Measurements from ENCODE around the gene GRM4.

Gene GRM4

DNA sequence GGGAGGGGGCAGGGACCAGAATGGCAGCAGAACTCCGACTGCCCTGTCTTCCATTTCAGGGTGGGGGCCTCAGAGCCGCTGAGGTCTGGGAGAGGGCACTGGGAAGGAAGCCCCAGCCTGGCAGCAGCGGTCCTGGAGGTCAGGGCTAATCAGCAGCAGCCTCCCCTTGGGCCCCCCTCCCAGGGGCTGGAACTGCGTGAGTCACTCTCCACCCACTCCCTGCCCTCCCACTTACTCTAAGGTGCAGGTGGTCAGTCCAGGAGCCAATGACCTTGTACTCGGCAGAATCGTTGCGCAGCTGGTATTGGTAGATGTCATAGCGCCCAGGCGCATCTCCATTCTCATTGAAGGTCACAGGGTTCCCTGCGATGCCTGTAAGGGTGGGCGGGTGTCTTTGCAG, 105.9 kb downstream of the GRM4 start:
- no peak for DNase-seq

DNA sequence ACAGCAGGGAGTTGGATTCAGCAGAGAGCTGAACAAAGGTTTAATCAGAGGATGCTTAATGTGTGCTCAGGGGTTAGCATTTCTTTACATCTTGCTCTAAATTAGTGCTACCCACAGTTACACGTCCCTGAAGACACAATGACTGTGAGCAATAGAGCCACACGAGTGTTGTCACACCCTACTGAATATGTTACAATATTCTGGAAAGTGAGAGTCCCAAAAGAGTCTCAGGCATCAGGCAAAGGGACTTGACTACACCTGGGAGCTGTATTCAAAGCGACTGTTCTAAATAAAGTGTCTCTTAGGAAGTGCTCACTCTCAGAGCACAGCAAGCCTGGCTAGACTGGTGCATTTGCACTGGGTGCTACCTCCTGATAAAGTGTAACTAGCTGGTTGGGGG, 108.7 kb downstream of the GRM4 start:
- DNase-seq = no peak

DNA sequence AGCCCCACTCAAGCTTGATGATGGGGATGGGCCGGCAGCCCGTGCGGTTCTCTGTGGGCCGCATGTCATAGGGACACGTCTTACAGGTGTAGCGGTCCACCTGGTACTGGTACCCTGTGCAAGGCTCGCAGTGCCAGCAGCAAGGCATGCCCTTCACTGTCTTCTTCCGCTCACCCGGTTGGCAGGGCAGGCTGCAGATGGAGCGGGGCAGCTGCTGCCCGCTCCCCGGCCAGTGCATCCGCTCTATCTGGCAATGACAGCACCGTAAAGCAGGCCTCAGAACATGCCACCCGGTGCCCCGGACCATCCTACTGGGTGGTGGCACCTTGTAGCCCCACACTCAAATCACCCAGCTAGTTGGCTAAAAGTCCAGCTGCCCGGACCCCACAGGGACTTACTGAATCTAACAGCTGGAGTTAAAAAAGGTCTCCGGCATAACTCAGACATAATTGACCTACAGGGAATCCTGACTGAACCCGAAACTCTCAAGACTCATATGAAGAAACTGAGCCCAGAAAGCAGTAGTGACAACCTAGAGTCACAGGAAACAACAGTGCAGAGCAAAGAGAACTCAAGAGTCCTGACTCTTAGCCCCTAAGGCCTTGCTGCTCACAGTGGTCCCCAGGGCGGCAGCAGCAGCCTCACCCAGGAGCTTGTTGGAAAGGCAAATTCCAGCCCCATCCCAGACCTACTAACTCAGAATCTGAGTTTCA, 109.4 kb downstream of the GRM4 start:
- no peak for DNase-seq

DNA sequence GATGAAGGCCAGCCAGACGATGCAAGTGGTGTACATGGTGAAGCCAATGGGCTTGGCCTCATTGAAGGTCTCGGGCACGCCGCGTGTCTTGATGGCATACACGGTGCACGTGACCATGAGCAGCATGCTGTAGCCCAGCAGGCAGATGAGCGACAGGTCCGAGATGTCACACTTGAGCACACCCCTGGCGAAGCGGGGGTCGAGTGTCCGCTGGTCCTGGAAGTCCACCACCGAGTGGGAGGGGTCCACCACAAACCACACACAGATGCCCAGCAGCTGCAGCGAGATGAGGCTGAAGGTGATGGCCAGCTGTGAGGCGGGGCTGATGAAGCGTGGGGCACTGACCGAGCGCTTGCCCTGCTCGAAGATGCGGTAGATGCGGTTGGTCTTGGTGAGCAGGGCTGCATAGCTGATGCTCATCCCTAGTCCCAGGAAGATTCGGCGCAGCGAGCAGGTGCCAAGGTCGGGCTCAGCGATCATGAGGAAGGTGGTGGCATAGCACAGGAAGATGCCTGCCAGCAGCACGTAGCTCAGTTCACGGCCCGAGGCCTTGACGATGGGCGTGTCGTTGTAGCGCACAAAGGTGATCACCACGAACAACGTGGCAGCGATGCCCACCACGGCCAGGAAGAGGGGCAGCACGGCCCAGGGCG, 110.1 kb downstream of the GRM4 start:
- DNase-seq = no peak

DNA sequence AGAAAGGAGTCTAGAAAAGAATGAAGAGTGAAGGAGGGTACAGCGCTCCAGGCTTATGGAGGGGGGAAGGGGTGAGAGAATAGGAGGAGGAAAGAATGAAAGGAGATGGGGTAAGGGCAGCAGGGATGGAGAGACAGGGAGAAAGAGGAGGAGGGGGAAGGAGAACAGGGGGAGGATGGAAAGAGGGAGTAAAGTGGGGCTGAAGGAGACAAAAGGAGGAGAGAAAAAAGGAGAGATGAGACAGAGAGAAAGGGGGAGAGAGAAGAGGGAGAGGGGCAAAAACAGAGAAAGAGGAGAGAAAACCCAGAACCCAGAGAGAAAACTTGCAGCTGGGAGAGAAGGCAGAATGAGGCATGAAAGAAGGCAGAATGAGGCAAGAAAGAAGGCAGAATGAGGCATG, 110.7 kb downstream of the GRM4 start:
- no peak for DNase-seq

DNA sequence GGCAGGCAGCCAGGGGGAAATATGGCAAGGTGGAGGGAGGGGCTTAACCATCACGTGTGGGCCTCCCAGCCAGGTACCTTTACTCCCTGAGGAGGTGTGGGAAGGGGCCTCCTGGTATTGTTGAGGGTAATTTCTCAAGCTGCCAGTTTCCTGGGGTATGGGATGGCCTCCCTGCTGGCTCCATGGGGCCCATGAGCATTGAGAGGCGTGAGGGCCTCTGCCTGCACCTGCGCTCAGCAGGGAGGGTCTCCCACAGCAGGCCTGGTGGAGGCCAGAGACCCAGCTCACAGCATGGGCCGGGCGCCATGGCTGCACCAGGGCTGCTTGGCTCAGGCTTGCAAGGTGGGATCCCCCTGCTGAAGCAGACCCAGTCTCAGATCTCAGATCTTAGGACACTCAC, 113.0 kb downstream of the GRM4 start:
- DNase-seq = no peak

DNA sequence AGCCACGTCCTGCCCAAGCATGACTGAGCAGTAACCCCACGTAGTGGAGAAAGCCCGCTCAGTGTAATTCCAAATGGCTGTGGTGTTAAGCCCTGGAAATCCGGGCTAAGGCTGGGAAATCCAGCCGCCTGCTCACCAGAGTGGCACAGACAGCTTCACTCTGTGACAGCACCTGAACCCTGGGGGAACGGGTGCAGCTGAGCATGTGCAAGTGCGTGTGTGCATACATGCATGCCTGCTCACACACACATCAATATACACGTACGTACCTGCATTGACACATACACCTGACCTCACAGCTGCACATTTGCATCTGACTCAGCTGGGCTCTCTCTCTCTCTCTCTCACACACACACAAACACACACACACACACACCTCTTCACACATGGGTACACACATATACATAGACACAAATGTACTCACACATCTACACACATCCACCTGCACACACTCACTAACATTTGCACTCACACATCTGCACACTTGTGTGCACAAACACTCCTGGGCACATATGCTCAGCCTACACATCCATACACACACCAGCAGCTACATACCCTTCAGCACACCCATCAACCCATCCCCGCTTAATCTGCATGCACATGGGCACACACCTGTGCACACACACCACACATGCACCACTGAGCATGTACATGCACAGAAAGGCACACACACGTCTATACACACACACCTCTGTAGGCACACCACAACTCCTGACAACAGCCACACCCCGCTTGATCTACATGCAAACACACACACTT, 114.1 kb downstream of the GRM4 start:
- no peak for DNase-seq

DNA sequence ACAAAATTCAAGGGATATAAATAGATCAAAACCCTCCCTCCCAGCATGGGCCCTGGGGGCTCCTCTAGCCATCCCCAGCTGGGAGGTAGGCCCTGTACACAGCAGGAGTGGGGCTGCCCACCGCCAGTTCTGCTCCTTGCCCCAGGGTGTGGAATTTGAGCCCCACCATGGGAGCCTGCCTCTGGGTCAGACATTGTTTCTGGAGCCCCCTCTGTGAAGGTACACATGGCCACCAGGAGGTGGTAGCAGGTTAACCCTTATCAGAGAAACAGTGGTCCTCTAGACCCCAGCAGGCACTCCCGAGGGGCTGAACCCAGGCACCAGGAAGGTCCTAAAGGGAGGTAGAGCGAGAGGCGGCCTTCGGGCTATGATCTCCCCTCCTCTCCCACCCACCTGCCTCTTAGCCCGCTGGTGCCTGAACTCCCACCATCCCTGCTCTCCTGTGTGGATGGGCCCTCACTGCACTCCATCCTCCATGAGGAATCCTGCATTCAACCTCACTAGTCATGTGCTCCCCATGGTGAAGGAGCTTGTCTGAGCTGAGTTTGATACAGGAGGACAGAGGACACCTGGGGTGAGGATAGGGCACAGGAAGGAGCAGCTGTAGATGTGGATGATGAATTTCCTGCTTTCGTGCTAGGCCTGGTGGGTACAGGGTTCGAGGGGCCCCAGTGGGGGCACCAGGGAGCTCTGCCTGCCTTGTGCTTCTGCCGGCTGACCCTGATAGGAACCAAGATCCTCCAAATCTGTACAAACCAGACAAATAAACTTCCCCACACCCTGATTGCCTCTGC, 114.9 kb downstream of the GRM4 start:
- no peak for DNase-seq

DNA sequence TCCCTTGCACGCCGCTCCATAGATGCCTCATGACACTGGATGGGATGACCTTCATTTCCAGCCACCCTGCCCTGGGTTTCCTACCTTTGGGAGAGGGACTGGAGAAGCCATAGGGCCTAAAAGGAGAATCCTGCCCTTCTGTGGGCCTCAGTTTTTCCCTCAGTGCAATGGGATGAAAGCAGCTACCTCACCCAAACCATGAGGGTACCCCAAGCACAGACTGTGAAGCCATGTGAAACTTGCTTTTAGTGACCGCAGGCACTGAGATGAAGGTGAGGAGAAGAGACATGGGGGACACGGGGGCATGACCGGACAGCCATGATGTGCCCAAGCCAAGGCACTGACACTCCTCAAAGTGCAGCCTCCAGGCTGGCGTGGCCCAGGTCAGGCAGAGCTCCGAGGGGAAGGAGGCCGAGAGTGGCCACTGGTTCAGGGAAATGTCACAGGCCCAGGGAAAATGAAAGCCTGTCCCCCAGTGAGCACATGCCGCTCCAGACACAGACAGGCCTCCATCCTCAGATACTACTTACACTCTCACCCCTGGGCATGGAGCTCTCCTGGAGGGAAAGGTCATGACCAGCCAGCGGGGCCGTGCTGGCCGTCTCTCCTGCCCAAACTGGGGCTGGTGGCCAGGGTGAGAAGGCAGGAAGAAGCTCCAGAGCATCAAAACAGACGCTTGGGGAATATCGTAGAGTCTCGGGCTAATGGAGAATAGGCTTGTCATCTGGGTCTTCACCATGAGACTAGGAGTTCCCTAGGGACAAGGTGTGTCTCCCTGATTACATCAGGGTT, 116.2 kb downstream of the GRM4 start:
- DNase-seq = no peak

DNA sequence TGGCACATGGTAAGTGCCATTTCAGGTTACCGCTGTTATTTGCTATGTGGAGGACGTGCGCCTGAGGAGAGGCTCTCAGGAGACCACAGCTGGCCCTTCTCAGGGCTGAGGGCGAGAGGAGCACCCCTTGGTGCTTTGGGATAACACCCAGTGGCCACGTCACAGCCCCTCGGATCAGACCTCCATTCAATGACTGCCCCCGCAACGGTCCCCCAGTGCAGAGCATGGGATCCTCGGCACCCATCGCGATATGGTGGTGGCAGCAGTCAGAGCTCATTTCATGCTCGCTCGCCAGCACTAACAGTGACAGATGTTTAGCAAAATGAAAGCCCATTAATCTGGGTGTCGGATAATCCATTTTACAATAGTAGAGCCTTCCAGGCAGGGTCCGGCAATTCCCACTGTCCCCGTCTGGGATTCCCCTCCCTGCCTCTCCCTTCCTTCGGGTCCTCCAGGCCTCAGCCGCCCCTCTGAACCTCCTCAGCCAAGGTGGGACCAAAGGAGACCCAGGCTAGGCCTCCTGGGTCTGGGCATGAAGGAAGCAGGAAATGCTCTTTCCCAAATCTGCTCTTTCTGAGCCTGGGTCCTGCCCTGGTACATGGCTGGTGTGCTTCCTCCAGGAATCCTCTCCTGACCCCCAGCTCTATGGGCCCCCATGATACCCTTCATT, 117.1 kb downstream of the GRM4 start:
- no peak for DNase-seq

DNA sequence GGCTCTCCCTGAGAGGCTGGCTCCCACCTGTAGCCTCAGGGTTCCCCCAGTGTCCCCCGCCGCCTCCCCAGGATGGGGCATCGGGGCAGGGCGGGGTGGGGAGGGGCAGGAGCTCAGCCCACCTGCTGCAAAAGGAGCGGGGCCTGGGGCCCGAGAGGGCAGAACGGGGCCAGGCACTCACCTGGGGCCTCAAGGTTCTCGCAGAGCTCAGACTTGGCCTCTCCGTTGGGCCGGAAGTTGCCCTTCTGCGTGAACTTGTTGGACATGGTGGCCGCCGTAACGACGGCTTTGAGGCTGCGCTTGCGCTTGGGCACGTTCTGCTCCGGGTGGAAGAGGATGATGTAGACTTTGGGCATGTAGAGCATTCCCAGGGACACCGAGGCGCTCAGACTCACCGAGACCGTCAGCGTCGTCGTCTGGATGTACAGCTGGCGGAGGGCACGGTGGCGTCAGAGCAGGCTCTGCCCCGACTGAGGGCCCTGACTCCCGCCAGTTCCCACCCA, 117.9 kb downstream of the GRM4 start:
- no peak for DNase-seq

DNA sequence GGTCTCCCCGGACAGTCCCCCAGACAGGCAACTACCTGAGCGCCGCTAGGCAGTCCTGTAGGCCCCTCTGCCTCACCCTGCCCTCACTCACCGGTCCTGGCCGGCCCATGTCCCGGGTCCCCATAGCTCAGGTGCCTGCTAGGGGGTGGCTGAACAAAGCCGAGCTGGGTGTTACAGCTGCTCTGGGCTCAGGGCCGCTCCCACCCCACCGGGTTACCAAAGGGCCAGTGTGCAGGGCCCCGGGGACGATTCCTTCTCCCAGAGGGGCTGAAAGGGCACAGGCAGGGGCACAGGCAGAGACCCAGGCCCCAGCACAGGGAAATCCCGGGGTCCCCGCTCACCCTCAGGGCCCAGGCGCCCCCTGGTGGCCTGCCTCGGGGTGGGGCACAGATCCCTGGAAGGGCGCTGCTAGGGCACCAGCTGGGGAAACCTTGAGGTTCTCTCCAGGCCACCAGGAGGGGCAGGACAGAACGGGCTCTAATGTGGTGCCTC, 118.4 kb downstream of the GRM4 start:
- no peak for DNase-seq

DNA sequence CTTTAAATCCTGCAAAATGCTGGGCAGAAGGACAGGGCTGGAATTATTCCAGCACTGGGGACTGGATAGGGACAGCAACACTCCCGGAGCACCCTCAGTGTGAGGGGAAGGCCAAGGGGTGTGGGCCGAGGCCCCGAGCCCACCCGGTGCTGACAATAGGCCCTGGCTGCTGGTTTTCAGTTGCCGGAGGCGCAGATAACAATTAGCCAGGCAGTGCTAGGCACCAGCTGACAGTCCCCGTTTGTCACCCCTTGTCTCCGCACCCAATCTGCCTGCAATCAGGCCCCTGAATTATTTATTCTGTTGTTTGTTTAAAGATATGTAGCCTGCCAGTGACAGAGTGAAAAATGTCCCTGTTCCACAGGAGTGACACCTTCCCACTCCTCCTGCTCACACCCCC, 120.0 kb downstream of the GRM4 start:
- no peak for DNase-seq

DNA sequence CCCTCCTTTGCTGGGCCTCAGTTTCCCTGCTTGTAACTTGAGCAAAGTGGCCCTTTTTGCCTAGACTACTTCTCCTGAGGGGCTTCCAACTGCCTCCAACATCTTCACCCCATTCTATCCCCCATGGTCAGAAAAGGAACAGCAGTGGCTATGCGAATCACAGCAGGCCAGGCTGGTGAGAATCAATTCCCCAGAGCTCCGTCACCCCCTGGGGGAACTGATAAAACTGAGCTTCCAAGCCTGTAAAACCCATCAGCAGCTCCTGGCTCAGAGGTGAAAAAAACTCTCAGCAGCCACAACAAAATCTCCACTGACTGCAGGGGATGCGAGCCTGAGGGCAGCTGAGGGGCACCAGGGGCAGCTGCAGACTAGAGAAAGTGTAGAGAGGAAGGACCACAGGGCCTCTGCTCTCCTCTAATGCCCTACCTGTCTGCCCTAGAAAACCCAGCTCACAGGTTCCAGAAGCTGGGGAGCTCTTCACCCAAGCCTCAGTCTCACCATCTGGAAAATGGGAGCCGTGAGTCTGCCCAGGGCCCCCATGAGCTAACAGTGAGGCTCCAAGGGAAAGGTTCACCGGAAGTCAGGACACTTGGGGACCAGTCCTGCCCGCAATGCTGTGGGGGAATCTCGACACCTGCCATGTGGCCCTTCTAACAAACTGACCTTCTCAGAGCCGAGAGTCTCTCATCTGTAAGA, 120.6 kb downstream of the GRM4 start:
- no peak for DNase-seq

DNA sequence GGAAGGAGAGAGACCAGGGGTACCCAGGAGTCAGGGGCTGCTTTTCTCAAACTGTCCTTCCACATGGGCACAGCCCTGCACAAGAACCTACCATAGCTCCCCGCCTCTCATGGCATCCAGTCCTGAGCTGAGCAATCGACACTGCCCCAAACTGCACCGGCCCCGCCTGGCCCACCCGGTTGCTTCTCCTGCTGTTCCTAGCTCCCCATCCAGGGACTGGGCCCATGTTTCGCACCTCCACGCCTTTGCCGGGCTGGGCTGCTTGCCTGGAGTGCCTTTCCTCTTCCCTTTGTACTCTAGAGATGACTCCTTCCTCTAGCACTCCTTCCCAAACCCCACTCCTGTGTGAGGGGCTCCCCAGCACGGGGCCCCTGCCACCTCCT, 123.0 kb downstream of the GRM4 start:
- DNase-seq = no peak

DNA sequence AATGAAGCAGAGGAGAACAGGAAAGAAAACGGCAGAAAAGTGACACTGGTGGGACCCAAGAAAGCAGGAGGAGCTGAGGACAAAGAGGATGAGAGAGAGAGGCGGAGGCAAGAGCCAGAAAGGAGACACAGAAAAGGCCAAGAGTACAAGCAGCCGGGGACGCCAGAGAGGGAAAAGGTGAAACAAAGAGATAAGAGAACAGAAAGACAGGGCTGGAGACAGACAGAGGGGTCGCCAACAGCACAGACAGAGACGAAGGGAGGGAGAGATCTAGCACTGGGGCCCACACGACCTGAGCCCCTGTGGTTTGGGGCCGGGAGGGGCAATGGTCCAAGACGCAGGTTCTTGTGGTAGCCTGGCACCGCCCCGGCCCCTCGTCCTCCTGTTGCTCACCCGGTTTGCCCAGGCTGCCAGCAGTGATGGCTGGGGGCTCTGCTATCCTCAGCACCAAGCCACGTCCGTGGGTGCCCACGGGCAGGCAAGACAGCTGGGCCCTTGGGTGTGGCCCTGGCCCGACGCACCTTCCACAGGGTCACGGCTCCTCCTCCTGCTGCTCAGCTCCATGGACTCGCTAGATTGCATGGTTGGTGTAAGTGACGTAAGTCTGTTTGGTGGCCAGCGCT, 123.5 kb downstream of the GRM4 start:
- DNase-seq = no peak

DNA sequence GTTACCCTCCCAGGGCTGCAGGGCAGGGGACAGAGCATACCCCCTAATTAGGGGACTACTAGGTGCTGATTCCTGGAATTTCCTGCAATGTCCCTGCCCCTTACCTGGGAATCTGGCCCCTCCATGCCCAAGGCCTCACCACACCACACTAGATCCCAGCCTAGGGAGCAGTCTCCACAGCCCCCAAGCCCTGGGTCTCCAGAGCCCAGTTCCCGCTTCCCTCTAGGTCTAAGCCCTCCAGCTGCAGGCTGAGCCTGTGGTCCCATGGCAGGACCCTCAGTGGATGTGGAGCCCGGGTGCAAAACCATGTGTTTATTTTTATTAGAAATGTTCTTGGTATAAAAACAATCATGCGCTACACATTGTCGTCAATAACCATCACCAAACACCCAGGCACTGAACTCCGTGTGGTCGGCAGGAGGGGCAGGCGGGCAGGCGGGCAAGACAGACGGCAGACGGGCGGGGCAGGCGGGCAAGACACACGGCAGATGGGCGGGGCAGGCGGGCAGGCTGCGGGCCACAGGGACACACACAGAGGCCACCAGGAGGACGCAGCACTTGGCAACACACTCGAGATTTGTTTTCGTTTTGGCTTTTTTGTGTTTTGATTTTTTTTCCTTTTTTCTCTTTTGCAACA, 124.2 kb downstream of the GRM4 start:
- DNase-seq = no peak

DNA sequence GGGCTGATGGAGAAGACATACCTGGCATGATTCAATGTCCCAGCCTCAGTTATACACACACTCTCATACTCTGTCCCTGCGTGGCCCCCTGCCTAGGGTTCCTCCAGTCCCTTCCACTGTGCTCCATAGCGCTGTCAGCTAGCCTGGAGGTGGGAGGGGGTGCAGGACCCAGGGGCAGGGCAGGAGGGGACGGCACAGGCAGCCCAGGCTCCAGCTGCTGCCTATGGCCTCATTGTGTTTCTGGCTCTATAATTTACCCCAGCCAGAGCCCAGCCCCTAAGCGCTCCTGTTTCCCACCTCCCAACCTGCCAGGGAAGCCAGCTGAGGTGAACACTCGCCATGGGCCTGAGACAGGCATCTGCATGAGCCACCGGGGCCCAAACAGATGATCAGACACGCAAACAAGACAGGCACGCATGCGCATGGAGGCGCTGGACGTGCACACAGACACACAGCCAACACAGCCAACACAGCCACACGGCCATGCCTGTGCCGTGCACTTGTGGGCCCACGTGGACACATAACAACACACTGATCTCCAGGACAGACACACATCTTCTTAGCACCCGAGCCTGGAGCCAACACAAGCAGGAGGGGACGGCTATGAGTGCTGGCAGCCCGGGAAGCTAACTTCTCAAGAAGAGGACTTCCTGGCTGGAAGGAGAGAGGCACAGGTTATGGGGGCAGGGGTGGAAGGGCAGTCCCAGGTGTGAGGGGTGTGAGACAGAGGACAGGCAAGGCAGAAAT, 124.9 kb downstream of the GRM4 start:
- DNase-seq = no peak

DNA sequence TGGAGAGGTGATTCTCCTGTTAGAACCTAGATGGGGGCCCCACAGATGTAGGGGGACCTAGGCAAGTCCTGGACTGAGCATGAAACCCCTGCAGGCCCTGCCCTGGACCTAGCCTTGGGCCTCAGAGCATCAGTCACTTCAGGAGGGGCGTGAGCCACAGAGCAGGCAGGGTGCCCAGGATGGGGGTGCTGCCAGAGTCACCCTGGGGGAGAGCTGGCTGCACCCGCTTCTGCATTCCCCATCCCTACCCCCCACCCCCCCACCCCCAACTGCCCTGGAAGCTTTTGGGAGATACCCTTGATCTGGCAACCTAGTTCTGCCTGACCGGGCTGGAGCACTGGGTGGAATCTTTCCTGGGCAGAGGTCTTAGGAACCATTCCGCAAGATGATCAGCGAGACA, 125.6 kb downstream of the GRM4 start:
- DNase-seq = no peak

Measured in DMS 273 treated with DMSO at 0.1 percent for 48 hours (cell line).